ENCODE results near the gene BORCS5. TPM values are rescaled to one million over a fixed set of nuclear protein-coding genes. Genes with fewer than 3 reads are reported as not detected.
"Not testable (repeated sequence)": the region's sequence is repeated elsewhere in the genome, so short reads cannot be mapped to it uniquely, and the experiment has no call there.

The BORCS5 gene
- total RNA-seq, 1 donor from 2014 or later, result 11.2 TPM

- no peak for DNase-seq (ENCODE audit: low spot score)
These were observed 125.4 kb downstream of the BORCS5 start for GRCh38 chr12:12482150-12482761.

GRCh38 chr12:12482959-12483358 is 126.1 kb downstream of the BORCS5 start:
- no peak for DNase-seq (ENCODE audit: low spot score)

GRCh38 chr12:12483438-12483837 is 126.6 kb downstream of the BORCS5 start:
- DNase-seq (ENCODE audit: low spot score), result no peak

GRCh38 chr12:12486661-12487240 is 129.9 kb downstream of the BORCS5 start:
- DNase-seq (ENCODE audit: low spot score), result no peak

- DNase-seq (ENCODE audit: low spot score), result no peak
These were observed 130.6 kb downstream of the BORCS5 start for GRCh38 chr12:12487490-12487889.

GRCh38 chr12:12488296-12488695 is 131.4 kb downstream of the BORCS5 start:
- DNase-seq (ENCODE audit: low spot score), result no peak

GRCh38 chr12:12488823-12489550 is 132.1 kb downstream of the BORCS5 start:
- no peak for DNase-seq (ENCODE audit: low spot score)

GRCh38 chr12:12491606-12492005 is 134.7 kb downstream of the BORCS5 start:
- DNase-seq (ENCODE audit: low spot score), result no peak

GRCh38 chr12:12492547-12492946 is 135.7 kb downstream of the BORCS5 start:
- no peak for DNase-seq (ENCODE audit: low spot score)

GRCh38 chr12:12495536-12495935 is 138.7 kb downstream of the BORCS5 start:
- DNase-seq (ENCODE audit: low spot score), result no peak

- DNase-seq (ENCODE audit: low spot score), result no peak
These were observed 141.3 kb downstream of the BORCS5 start for GRCh38 chr12:12498210-12498609.

- no peak for DNase-seq (ENCODE audit: low spot score)
These were observed 143.2 kb downstream of the BORCS5 start for GRCh38 chr12:12499909-12500604.

- no peak for DNase-seq (ENCODE audit: low spot score)
These were observed 144.2 kb downstream of the BORCS5 start for GRCh38 chr12:12501121-12501520.

GRCh38 chr12:12502130-12502814 is 145.4 kb downstream of the BORCS5 start:
- DNase-seq (ENCODE audit: low spot score), result not testable (repeated sequence)

GRCh38 chr12:12502815-12503151 is 145.9 kb downstream of the BORCS5 start:
- DNase-seq (ENCODE audit: low spot score), result no peak

- DNase-seq (ENCODE audit: low spot score), result no peak
These were observed 146.7 kb downstream of the BORCS5 start for GRCh38 chr12:12503384-12504078.

GRCh38 chr12:12505544-12506495 is 148.9 kb downstream of the BORCS5 start:
- DNase-seq (ENCODE audit: low spot score), result no peak

- DNase-seq (ENCODE audit: low spot score), result no peak
These were observed 149.6 kb downstream of the BORCS5 start for GRCh38 chr12:12506496-12506890.

GRCh38 chr12:12507121-12507520 is 150.2 kb downstream of the BORCS5 start:
- DNase-seq (ENCODE audit: low spot score), result no peak

GRCh38 chr12:12508612-12509011 is 151.7 kb downstream of the BORCS5 start:
- no peak for DNase-seq (ENCODE audit: low spot score)

Data from mesenteric fat pad (tissue), 1 donor.